Neural crest cell (in vitro differentiated cells): ENCODE measurements around the gene PALD1. TPM values are rescaled to one million over a fixed set of nuclear protein-coding genes. Genes with fewer than 3 reads are reported as not detected.

Experiments
- DNase-seq: peaks from one replicate; pipeline ENCODE4 v3.0.0; 2021; ENCODE audit warnings: low read depth, mixed read lengths, low spot score
- H3K27ac Mint-ChIP-seq: one replicate; pipeline ENCODE4 v1.8.0; 2021; ENCODE audit warnings: mild to moderate bottlenecking, mixed read lengths; ENCODE audit not compliant: unreplicated experiment
- H3K27me3 Mint-ChIP-seq: 2 replicates; pipeline ENCODE4 v1.8.0; 2021; ENCODE audit warnings: low read depth, mild to moderate bottlenecking, mixed read lengths
- H3K36me3 Mint-ChIP-seq: 2 replicates; pipeline ENCODE4 v1.8.0; 2021; ENCODE audit warnings: low read depth, mild to moderate bottlenecking, mixed read lengths
- H3K4me1 Mint-ChIP-seq: 2 replicates; pipeline ENCODE4 v1.8.0; 2021; ENCODE audit warnings: mixed read lengths
- H3K4me3 Mint-ChIP-seq: one replicate; pipeline ENCODE4 v1.8.0; 2021; ENCODE audit warnings: mild to moderate bottlenecking, mixed read lengths
- H3K9me3 Mint-ChIP-seq: 2 replicates; pipeline ENCODE4 v1.8.0; 2021; ENCODE audit warnings: mixed read lengths
- total RNA-seq: library from RNA; stranded (reverse); gene quantifications from 2 replicates; pipeline ENCODE4 v1.2.1, GENCODE V29; 2021
- TF ChIP-seq, protein P1 (sequence below): fragments of 200-600 bp; sonication (generic); conservative IDR thresholded peaks from 2 replicates; pipeline ENCODE4 v1.5.0; 2021; ENCODE audit warnings: antibody characterized with exemption, mild to moderate bottlenecking

Gene PALD1
- total RNA-seq, 1 donor from 2014 or later = 14.3 TPM

DNA sequence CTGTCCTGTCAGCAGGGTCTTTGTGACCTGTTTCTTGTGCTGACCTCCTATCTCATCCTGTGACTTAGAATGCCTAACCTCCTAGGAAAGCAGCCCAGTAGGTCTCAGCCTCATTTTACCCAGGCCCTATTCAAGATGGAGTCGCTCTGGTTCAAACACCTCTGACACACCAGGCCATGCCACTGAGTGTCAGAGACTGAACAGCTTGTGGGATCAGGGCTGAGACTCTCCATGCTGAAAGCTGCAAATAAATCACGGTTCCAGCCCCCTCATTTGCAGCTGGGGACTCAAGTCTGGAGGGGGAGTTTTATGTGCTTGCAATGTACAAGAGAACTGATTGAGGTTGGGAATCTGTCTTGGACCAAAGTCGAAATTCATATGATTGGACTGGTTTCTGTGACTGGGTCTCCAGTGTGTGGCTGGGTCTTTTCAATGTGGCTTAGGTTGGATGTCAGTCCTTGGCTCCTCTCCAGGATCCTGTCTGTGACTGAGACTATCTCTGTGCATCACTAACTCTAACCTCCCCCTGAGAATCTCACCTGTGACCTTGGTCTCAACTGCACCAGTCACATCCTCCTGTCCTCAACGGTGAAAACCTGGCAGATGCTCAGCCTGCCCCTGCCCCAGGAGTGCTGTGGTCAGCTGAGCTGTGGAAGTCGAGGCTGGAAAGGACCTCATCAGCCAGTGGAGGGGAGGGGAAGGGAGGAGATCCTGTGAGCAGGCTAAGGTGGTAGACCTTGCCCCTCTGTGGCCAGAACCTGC, 112.3 kb downstream of the PALD1 start:
- H3K9me3 Mint-ChIP-seq = no peaks in the 10 kb centered on the region
- peaks cover 1% of the 10 kb centered on the region for H3K4me1 Mint-ChIP-seq
- H3K27me3 Mint-ChIP-seq = peaks cover 6% of the 10 kb centered on the region
- H3K27ac Mint-ChIP-seq = no peak overlapping the region
- no peaks in the 10 kb centered on the region for H3K36me3 Mint-ChIP-seq
- TF ChIP-seq, protein P1, sequence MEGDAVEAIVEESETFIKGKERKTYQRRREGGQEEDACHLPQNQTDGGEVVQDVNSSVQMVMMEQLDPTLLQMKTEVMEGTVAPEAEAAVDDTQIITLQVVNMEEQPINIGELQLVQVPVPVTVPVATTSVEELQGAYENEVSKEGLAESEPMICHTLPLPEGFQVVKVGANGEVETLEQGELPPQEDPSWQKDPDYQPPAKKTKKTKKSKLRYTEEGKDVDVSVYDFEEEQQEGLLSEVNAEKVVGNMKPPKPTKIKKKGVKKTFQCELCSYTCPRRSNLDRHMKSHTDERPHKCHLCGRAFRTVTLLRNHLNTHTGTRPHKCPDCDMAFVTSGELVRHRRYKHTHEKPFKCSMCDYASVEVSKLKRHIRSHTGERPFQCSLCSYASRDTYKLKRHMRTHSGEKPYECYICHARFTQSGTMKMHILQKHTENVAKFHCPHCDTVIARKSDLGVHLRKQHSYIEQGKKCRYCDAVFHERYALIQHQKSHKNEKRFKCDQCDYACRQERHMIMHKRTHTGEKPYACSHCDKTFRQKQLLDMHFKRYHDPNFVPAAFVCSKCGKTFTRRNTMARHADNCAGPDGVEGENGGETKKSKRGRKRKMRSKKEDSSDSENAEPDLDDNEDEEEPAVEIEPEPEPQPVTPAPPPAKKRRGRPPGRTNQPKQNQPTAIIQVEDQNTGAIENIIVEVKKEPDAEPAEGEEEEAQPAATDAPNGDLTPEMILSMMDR = no peak
- no peak overlapping the region for H3K4me3 Mint-ChIP-seq
- DNase-seq = no peak

DNA sequence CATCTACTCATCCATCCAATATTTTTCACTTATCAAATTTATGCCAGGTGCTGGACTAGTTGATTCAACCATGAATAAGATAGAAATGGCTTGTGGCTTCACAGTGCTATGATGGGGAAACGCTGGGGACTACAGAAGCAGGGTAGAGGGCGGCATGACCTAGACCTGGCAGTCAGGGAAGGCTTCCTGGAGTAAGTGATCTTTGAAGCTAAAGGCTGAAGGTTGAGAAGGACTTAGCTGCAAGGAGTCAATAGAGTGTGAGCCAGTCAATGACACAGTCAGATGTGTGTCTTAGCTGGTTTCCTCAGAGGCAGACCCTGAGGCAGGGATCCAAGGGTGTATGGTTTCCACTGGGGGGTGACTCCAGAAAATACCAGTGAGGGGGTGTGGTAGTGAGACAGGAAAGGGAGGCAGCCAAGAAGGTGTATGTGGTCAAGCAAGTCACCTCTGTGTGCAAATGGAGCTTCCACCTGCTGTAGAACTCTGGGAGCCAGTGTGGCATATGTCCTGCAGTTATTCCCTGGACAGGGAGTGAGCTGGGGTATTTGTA, 113.7 kb downstream of the PALD1 start:
- H3K27ac Mint-ChIP-seq = no peak overlapping the region

DNA sequence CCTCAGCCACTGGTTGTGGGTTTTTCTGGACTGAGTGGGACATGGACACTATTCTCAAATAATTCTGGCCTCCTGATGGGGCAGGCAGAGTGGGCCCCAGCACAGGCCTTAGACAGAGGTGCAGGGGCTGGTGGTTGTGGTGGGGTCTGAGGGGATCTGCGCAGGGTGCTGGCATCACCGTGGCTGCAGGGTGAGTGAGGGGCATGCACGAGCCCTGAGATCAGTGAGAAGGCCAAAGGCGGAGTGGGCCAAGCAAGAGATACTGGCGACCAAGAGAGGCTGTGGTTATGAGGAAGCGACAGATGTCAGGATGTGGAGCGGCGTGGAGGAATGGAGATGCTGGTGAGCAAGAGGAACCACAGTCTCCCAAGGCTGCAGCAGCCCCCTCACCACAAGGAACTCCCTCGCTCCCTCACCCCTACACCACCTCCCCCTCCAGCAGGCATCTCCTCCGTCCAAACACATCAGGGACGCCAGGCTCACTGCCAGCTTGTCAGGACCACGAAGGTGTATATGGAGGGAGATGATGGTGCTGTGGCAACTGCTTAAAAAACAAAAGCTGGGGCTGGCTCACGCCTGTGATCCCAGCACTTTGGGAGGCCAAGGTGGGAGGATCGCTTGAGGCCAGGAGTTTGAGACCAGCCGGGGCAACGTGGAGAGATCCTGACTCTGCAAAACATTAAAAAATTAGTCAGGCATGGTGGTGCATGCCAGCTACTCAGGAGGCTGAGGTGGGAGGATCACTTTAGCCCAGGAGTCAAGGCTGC, 114.4 kb downstream of the PALD1 start:
- peaks cover 7% of the 10 kb centered on the region for H3K4me1 Mint-ChIP-seq
- H3K4me3 Mint-ChIP-seq = no peak overlapping the region
- H3K27ac Mint-ChIP-seq = peak overlapping the region; percentile 85
- no peak for DNase-seq
- H3K9me3 Mint-ChIP-seq = no peaks in the 10 kb centered on the region
- TF ChIP-seq, protein P1 = no peak
- H3K27me3 Mint-ChIP-seq = peaks cover 6% of the 10 kb centered on the region
- H3K36me3 Mint-ChIP-seq = no peaks in the 10 kb centered on the region

More for the DNA sequence above, 113.7 kb downstream of the PALD1 start:
- no peak for DNase-seq
- Mint-ChIP-seq H3K4me1 (peaks cover 7% of the 10 kb centered on the region), H3K27me3 (peaks cover 6% of the 10 kb centered on the region), H3K9me3 (no peaks in the 10 kb centered on the region), H3K36me3 (no peaks in the 10 kb centered on the region), H3K4me3 (no peak overlapping the region)
- TF ChIP-seq, protein P1 = no peak

DNA sequence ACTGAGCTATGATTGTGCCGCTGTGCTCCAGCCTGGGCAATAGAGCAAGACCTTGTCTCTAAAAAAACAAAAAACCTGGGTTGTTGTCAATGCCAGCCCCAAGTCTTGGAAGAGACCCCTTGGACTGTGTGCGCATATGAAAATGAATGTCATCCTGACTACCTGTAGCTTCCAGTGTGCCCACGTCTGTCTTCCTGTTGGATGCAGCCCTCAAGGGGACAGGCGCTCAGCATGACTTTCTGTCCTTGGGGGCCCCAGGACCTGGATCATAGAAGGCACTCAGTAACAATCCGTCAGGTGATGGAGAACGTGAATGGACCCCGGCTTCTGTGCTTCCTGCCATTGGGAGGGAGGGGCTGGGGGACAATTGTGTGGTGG, 114.9 kb downstream of the PALD1 start:
- Mint-ChIP-seq H3K4me1 (peaks cover 7% of the 10 kb centered on the region), H3K36me3 (no peaks in the 10 kb centered on the region), H3K9me3 (no peaks in the 10 kb centered on the region), H3K27me3 (peaks cover 4% of the 10 kb centered on the region), H3K4me3 (no peak overlapping the region), H3K27ac (no peak overlapping the region)
- TF ChIP-seq, protein P1 = no peak
- DNase-seq = no peak

DNA sequence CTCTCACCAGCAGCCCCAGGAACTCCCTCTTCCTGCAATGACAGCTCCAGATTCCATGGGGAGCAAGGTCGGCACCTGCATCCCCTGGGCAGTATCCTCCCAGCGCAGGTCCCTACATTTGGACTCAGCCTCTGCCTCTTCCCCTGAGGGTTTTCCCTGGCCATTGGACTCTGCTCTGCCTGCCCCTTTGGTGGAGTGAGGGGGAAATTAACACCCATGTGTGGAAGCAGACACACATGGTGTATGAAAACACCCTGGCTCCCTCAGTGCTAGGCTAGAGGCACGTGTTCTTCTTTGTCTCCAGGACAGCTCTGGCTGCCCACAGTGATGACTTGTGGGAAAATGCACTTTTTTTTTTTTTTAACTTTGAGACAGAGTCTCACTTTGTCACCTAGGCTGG, 115.6 kb downstream of the PALD1 start:
- Mint-ChIP-seq H3K4me3 (no peak overlapping the region), H3K27ac (no peak overlapping the region), H3K27me3 (peaks cover 2% of the 10 kb centered on the region), H3K4me1 (peaks cover 7% of the 10 kb centered on the region), H3K9me3 (no peaks in the 10 kb centered on the region), H3K36me3 (no peaks in the 10 kb centered on the region)
- DNase-seq = no peak
- TF ChIP-seq, protein P1 = no peak
